Measurements from ENCODE around the gene SAC3D1.
"Not testable (repeated sequence)": the region's sequence is repeated elsewhere in the genome, so short reads cannot be mapped to it uniquely, and the experiment has no call there.

Gene SAC3D1

GRCh38 chr11:65003282-65003681 lies 37.7 kb upstream of the SAC3D1 start:
- no peak overlapping the region for H2AFZ ChIP-seq (ENCODE audit: low read depth, low read length)
- no peak overlapping the region for H3K14ac ChIP-seq (ENCODE audit: low read length in 2 of 2)
- H2BK120ac ChIP-seq (ENCODE audit: low read depth, low read length), result no peak overlapping the region
- H3K4me3 ChIP-seq (ENCODE audit: insufficient read depth in 1 of 2, low read depth in 1 of 2, low read length in 2 of 2), result no peak overlapping the region
- H3K4ac ChIP-seq (ENCODE audit: low read depth in 1 of 2, low read length in 2 of 2), result no peak overlapping the region
- no peak overlapping the region for H3K18ac ChIP-seq (ENCODE audit: low read depth in 1 of 2, low read length in 2 of 2)
- H3K23ac ChIP-seq (ENCODE audit: low read length in 2 of 2), result no peak overlapping the region
- DNase-seq, result peak; percentile 50
- no peak overlapping the region for H2AK5ac ChIP-seq (ENCODE audit: low read length, severe bottlenecking)
- no peak overlapping the region for H4K91ac ChIP-seq (ENCODE audit: low read length)
- no peak overlapping the region for H3K27ac ChIP-seq (ENCODE audit: low read length, poor library complexity, severe bottlenecking)
- H3K4me1 ChIP-seq (ENCODE audit: control insufficient read depth, insufficient read depth, low read depth, low read length), result peaks cover 11% of the 10 kb centered on the region
- H4K8ac ChIP-seq (ENCODE audit: low read length), result no peak overlapping the region
- H3K9me3 ChIP-seq (ENCODE audit: control insufficient read depth, low read length), result no peaks in the 10 kb centered on the region
- no peaks in the 10 kb centered on the region for H3K27me3 ChIP-seq (ENCODE audit: control insufficient read depth in 1 of 2, insufficient read depth in 1 of 2, low read length in 2 of 2)
- H2BK12ac ChIP-seq (ENCODE audit: low read length in 2 of 2), result no peak overlapping the region
- 64% methylated on average over 7 of the region's 7 CpGs for WGBS
- H3K36me3 ChIP-seq (ENCODE audit: control insufficient read depth in 1 of 2, insufficient read depth in 2 of 2, low read depth in 1 of 2, low read length in 2 of 2), result no peaks in the 10 kb centered on the region
- H3K79me1 ChIP-seq (replicated peaks; ENCODE audit: low read length, poor library complexity, severe bottlenecking), result no peaks in the 10 kb centered on the region
- no peak overlapping the region for H2BK15ac ChIP-seq (ENCODE audit: low read depth, poor library complexity, severe bottlenecking)
- no peak overlapping the region for H2BK5ac ChIP-seq (ENCODE audit: low read depth, low read length, poor library complexity, severe bottlenecking)
- H3K4me2 ChIP-seq (ENCODE audit: low read length, poor library complexity, severe bottlenecking), result no peak overlapping the region
- no peak overlapping the region for H3K9ac ChIP-seq (ENCODE audit: low read length)

- not testable (repeated sequence) for DNase-seq; H3K9ac ChIP-seq (ENCODE audit: low read length); H3K79me1 ChIP-seq (replicated peaks; ENCODE audit: low read length, poor library complexity, severe bottlenecking); H3K4me1 ChIP-seq (ENCODE audit: control insufficient read depth, insufficient read depth, low read depth, low read length); H3K4ac ChIP-seq (ENCODE audit: low read depth in 1 of 2, low read length in 2 of 2); H2BK5ac ChIP-seq (ENCODE audit: low read depth, low read length, poor library complexity, severe bottlenecking); H2BK120ac ChIP-seq (ENCODE audit: low read depth, low read length); H3K14ac ChIP-seq (ENCODE audit: low read length in 2 of 2); H3K27me3 ChIP-seq (ENCODE audit: control insufficient read depth in 1 of 2, insufficient read depth in 1 of 2, low read length in 2 of 2); H3K36me3 ChIP-seq (ENCODE audit: control insufficient read depth in 1 of 2, insufficient read depth in 2 of 2, low read depth in 1 of 2, low read length in 2 of 2); H4K91ac ChIP-seq (ENCODE audit: low read length); H2AFZ ChIP-seq (ENCODE audit: low read depth, low read length); H3K23ac ChIP-seq (ENCODE audit: low read length in 2 of 2); H3K4me3 ChIP-seq (ENCODE audit: insufficient read depth in 1 of 2, low read depth in 1 of 2, low read length in 2 of 2); H2AK5ac ChIP-seq (ENCODE audit: low read length, severe bottlenecking); H2BK12ac ChIP-seq (ENCODE audit: low read length in 2 of 2); H3K27ac ChIP-seq (ENCODE audit: low read length, poor library complexity, severe bottlenecking); H2BK15ac ChIP-seq (ENCODE audit: low read depth, poor library complexity, severe bottlenecking); H4K8ac ChIP-seq (ENCODE audit: low read length); H3K4me2 ChIP-seq (ENCODE audit: low read length, poor library complexity, severe bottlenecking); H3K18ac ChIP-seq (ENCODE audit: low read depth in 1 of 2, low read length in 2 of 2); H3K9me3 ChIP-seq (ENCODE audit: control insufficient read depth, low read length)
- WGBS, result 64% methylated on average over 3 of the region's 3 CpGs
Measured at GRCh38 chr11:65003968-65004367, 37.0 kb upstream of the SAC3D1 start.

GRCh38 chr11:65008016-65008415 lies 33.0 kb upstream of the SAC3D1 start:
- H3K9me3 ChIP-seq (ENCODE audit: control insufficient read depth, low read length), result no peaks in the 10 kb centered on the region
- no peak overlapping the region for H3K18ac ChIP-seq (ENCODE audit: low read depth in 1 of 2, low read length in 2 of 2)
- peak overlapping the region; percentile 8 for H2AK5ac ChIP-seq (ENCODE audit: low read length, severe bottlenecking)
- H3K36me3 ChIP-seq (ENCODE audit: control insufficient read depth in 1 of 2, insufficient read depth in 2 of 2, low read depth in 1 of 2, low read length in 2 of 2), result no peaks in the 10 kb centered on the region
- H4K91ac ChIP-seq (ENCODE audit: low read length), result peak overlapping the region; percentile 53
- H2AFZ ChIP-seq (ENCODE audit: low read depth, low read length), result no peak overlapping the region
- H3K27ac ChIP-seq (ENCODE audit: low read length, poor library complexity, severe bottlenecking), result no peak overlapping the region
- no peak overlapping the region for H2BK15ac ChIP-seq (ENCODE audit: low read depth, poor library complexity, severe bottlenecking)
- H3K79me1 ChIP-seq (replicated peaks; ENCODE audit: low read length, poor library complexity, severe bottlenecking), result no peaks in the 10 kb centered on the region
- peak overlapping the region; percentile 57 for H3K9ac ChIP-seq (ENCODE audit: low read length)
- peak overlapping the region; percentile 33 for H4K8ac ChIP-seq (ENCODE audit: low read length)
- no peak overlapping the region for H3K4me3 ChIP-seq (ENCODE audit: insufficient read depth in 1 of 2, low read depth in 1 of 2, low read length in 2 of 2)
- no peak for DNase-seq
- no peak overlapping the region for H3K4me2 ChIP-seq (ENCODE audit: low read length, poor library complexity, severe bottlenecking)
- H2BK5ac ChIP-seq (ENCODE audit: low read depth, low read length, poor library complexity, severe bottlenecking), result no peak overlapping the region
- H2BK12ac ChIP-seq (ENCODE audit: low read length in 2 of 2), result peak overlapping the region in 1 of 2 experiments; percentile 46
- no peak overlapping the region for H2BK120ac ChIP-seq (ENCODE audit: low read depth, low read length)
- no peaks in the 10 kb centered on the region for H3K27me3 ChIP-seq (ENCODE audit: control insufficient read depth in 1 of 2, insufficient read depth in 1 of 2, low read length in 2 of 2)
- peaks cover 3% of the 10 kb centered on the region for H3K4me1 ChIP-seq (ENCODE audit: control insufficient read depth, insufficient read depth, low read depth, low read length)
- 76% methylated on average over 6 of the region's 7 CpGs for WGBS
- H3K4ac ChIP-seq (ENCODE audit: low read depth in 1 of 2, low read length in 2 of 2), result no peak overlapping the region
- H3K14ac ChIP-seq (ENCODE audit: low read length in 2 of 2), result no peak overlapping the region
- H3K23ac ChIP-seq (ENCODE audit: low read length in 2 of 2), result no peak overlapping the region

DNA sequence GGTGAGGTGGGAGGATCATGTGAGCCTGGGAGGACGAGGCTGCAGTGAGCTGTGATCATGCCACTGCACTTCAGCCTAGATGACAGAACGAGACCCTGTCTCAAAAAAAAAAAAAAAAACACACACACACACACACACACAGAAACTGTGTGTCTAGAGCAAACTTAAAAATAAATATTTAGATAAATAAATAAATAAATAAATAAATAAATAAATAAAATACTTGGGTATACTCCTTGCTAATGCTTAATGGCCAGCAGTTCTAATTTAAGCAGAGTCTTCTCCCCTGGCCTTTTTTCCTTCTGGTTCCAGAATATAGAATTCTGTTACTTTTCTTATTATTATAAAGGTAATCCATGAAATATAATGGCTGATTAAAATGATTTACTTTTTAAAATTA lies 32.1 kb upstream of the SAC3D1 start:
- Histone ChIP-seq H3K79me1 (replicated peaks; ENCODE audit: low read length, poor library complexity, severe bottlenecking) (no peaks in the 10 kb centered on the region), H3K4ac (ENCODE audit: low read depth in 1 of 2, low read length in 2 of 2) (no peak overlapping the region), H2AFZ (ENCODE audit: low read depth, low read length) (no peak overlapping the region), H2BK5ac (ENCODE audit: low read depth, low read length, poor library complexity, severe bottlenecking) (no peak overlapping the region), H3K23ac (ENCODE audit: low read length in 2 of 2) (no peak overlapping the region), H2BK12ac (ENCODE audit: low read length in 2 of 2) (no peak overlapping the region), H3K9ac (ENCODE audit: low read length) (no peak overlapping the region), H3K18ac (ENCODE audit: low read depth in 1 of 2, low read length in 2 of 2) (no peak overlapping the region), H3K14ac (ENCODE audit: low read length in 2 of 2) (no peak overlapping the region), H2BK15ac (ENCODE audit: low read depth, poor library complexity, severe bottlenecking) (no peak overlapping the region), H3K36me3 (ENCODE audit: control insufficient read depth in 1 of 2, insufficient read depth in 2 of 2, low read depth in 1 of 2, low read length in 2 of 2) (no peaks in the 10 kb centered on the region), H3K27ac (ENCODE audit: low read length, poor library complexity, severe bottlenecking) (no peak overlapping the region), H2BK120ac (ENCODE audit: low read depth, low read length) (no peak overlapping the region), H3K4me2 (ENCODE audit: low read length, poor library complexity, severe bottlenecking) (no peak overlapping the region), H3K9me3 (ENCODE audit: control insufficient read depth, low read length) (no peaks in the 10 kb centered on the region), H3K4me1 (ENCODE audit: control insufficient read depth, insufficient read depth, low read depth, low read length) (peaks cover 4% of the 10 kb centered on the region), H4K91ac (ENCODE audit: low read length) (no peak overlapping the region), H3K4me3 (ENCODE audit: insufficient read depth in 1 of 2, low read depth in 1 of 2, low read length in 2 of 2) (no peak overlapping the region), H4K8ac (ENCODE audit: low read length) (no peak overlapping the region), H3K27me3 (ENCODE audit: control insufficient read depth in 1 of 2, insufficient read depth in 1 of 2, low read length in 2 of 2) (no peaks in the 10 kb centered on the region), H2AK5ac (ENCODE audit: low read length, severe bottlenecking) (no peak overlapping the region)
- 100% methylated on average over 1 of the region's 2 CpGs for WGBS
- no peak for DNase-seq
